ENCODE measurements around the gene CTRL. TPM values are rescaled to one million over a fixed set of nuclear protein-coding genes. Genes with fewer than 3 reads are reported as not detected.
A peak's percentile ranks its signal among the peaks of the same experiment; 100 is the strongest.

Gene CTRL
- total RNA-seq, 2 donors from 2014 or later, result 4.0 to 6.1 TPM

DNA sequence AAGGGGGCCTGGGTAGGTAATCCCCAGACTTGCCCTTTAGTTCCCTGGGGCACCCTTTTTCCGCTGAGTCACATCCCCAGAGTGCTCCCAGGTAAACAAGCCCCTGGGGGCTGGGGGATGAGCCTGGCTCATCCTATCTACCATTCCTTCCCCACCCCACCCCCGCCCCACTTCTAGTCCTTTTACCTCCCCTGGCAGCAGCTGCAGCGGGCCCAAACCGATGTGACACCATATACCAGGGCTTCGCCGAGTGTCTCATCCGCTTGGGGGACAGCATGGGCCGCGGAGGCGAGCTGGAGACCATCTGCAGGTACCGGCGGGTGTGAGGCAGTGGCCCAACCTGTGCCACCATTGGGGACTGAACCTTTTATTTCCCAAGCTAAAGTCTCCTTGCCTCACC, 46.1 kb downstream of the CTRL start:
- Mint-ChIP-seq H3K4me1 (no peaks in the 10 kb centered on the region), H3K27ac (no peak overlapping the region), H3K36me3 (ENCODE audit: low read depth) (peaks cover 44% of the 10 kb centered on the region)

DNA sequence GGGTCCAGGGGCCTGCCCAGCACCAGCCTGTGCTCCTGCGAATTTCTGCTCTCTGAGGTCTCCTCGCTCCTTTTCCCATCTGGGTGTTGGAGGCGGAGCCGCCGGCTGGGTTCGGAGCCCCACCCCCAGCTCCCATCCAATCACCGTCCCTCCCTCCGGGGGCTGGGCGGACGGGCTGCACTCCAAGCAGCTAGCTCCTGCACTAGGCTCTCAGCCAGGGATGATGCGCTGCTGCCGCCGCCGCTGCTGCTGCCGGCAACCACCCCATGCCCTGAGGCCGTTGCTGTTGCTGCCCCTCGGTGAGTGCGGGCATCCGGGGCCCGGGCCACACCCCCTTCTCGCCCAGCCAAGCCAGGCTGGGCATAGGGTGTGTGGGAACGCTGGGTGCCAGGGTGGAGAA, 47.0 kb downstream of the CTRL start, which contains the start of gene NRN1L:
Gene NRN1L (plus strand): TSS at position 202 of the 400 bp plus-strand sequence. CDS start 19 bp downstream, at position 221.
- ATAC-seq (replicated peaks), result no peak
- peaks cover 52% of the 10 kb centered on the region for H3K36me3 Mint-ChIP-seq (ENCODE audit: low read depth)
- no peaks in the 10 kb centered on the region for H3K4me1 Mint-ChIP-seq
- H3K27ac Mint-ChIP-seq, result no peak within 1 kb of the TSS
- no peaks in the 10 kb centered on the region for H3K9me3 Mint-ChIP-seq
- no peaks in the 10 kb centered on the region for H3K27me3 Mint-ChIP-seq
- H3K4me3 Mint-ChIP-seq, result no peak within 1 kb of the TSS

More for the DNA sequence above, 46.1 kb downstream of the CTRL start:
- Mint-ChIP-seq H3K9me3 (no peaks in the 10 kb centered on the region), H3K27me3 (no peaks in the 10 kb centered on the region), H3K4me3 (no peak overlapping the region)
- no peak for ATAC-seq (replicated peaks)

DNA sequence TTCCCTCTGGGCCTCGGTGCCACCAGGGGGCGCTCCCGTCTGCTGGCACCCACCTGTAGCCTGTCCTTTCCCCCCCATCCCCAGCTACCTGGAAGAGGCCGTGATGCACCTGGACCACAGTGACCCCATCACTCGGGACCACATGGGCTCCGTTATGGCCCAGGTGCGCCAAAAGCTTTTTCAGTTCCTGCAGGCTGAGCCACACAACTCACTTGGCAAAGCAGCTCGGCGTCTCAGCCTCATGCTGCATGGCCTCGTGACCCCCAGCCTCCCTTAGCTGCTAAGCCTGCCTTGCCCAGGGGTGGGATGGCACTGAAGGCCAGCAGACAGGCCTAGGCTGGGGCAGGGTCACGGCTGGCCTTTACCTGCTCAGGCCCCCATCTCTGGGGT, 47.8 kb downstream of the CTRL start:
- no peaks in the 10 kb centered on the region for H3K27me3 Mint-ChIP-seq
- ATAC-seq (replicated peaks), result peak; percentile 86
- no peak overlapping the region for H3K27ac Mint-ChIP-seq
- H3K4me3 Mint-ChIP-seq, result no peak overlapping the region
- H3K9me3 Mint-ChIP-seq, result no peaks in the 10 kb centered on the region
- H3K36me3 Mint-ChIP-seq (ENCODE audit: low read depth), result peaks cover 60% of the 10 kb centered on the region
- no peaks in the 10 kb centered on the region for H3K4me1 Mint-ChIP-seq

DNA sequence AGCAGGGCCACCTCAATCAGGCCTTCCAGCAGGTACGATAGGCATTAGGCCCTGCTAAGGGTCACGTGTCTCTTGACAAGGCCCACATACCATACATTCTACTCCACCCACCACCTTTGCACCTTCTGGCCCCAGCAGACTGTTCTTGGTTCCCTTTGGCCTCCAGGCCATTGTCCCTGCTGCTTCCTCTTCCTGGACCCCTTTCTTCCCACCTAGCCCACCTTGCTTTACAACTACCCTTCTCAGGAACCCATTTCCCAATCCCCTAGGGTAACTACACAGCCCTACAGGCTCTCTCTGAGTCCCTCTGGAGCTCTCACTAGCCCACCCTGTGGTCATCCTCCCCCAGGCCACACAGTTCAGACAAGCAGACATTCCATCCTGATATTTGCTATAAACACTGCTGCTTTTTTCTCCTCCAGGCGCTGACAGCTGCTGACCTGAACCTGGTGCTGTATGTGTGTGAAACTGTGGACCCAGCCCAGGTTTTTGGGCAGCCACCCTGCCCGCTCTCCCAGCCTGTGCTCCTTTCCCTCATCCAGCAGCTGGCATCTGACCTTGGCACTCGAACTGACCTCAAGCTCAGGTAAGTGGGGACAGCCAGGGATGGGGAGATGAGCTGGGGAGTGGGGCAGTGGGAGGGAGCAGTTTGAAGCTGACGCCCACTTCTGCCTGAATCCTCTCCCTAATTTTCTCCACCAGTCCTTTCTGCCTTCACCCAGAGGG, 48.4 kb downstream of the CTRL start:
- ATAC-seq (replicated peaks), result peak; percentile 14
- no peak overlapping the region for H3K4me3 Mint-ChIP-seq
- no peaks in the 10 kb centered on the region for H3K4me1 Mint-ChIP-seq
- H3K27ac Mint-ChIP-seq, result no peak overlapping the region
- H3K27me3 Mint-ChIP-seq, result no peaks in the 10 kb centered on the region
- H3K36me3 Mint-ChIP-seq (ENCODE audit: low read depth), result peaks cover 66% of the 10 kb centered on the region
- no peaks in the 10 kb centered on the region for H3K9me3 Mint-ChIP-seq

DNA sequence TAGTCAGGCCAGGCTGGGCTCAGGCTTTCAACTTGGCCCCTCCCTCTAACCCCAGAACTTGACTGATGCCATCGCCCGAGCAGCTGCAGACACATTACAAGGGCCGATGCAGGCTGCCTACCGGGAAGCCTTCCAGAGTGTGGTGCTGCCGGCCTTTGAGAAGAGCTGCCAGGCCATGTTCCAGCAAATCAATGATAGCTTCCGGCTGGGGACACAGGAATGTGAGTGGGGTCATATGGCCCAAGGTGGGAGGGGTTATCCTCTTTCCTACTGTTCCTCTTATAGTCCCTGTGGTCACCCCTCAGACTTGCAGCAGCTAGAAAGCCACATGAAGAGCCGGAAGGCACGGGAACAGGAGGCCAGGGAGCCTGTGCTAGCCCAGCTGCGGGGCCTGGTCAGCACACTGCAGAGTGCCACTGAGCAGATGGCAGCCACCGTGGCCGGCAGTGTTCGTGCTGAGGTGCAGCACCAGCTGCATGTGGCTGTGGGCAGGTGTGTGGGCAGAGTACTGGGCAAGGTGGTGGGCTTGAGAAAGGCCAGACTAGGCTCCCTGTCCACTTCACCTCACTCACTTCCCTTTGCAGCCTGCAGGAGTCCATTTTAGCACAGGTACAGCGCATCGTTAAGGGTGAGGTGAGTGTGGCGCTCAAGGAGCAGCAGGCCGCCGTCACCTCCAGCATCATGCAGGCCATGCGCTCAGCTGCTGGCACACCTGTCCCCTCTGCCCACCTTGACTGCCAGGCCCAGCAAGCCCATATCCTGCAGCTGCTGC, 49.1 kb downstream of the CTRL start:
- H3K4me1 Mint-ChIP-seq, result no peaks in the 10 kb centered on the region
- H3K4me3 Mint-ChIP-seq, result no peak overlapping the region
- H3K27me3 Mint-ChIP-seq, result no peaks in the 10 kb centered on the region
- H3K36me3 Mint-ChIP-seq (ENCODE audit: low read depth), result peaks cover 73% of the 10 kb centered on the region
- no peaks in the 10 kb centered on the region for H3K9me3 Mint-ChIP-seq
- ATAC-seq (replicated peaks), result no peak
- no peak overlapping the region for H3K27ac Mint-ChIP-seq

DNA sequence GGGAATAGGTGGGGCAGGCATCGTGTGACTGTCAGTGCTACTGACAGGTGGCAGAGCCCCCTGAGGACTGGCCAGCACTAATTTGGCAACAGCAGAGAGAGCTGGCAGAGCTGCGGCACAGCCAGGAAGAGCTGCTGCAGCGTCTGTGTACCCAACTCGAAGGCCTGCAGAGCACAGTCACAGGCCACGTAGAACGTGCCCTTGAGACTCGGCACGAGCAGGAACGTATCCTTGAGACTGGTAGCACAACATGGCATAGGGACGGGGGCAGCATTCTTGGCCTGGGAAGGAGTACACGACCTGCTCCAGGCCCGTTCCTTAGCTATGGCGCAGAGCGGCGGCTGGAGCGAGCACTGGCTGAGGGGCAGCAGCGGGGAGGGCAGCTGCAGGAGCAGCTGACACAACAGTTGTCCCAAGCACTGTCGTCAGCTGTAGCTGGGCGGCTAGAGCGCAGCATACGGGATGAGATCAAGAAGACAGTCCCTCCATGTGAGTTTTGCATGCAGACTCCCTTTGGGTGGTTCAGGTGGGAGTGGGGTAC, 50.0 kb downstream of the CTRL start:
- Mint-ChIP-seq H3K36me3 (ENCODE audit: low read depth) (peaks cover 80% of the 10 kb centered on the region), H3K27me3 (no peaks in the 10 kb centered on the region), H3K4me1 (no peaks in the 10 kb centered on the region), H3K4me3 (no peak overlapping the region), H3K27ac (no peak overlapping the region), H3K9me3 (no peaks in the 10 kb centered on the region)
- ATAC-seq (replicated peaks), result no peak

DNA sequence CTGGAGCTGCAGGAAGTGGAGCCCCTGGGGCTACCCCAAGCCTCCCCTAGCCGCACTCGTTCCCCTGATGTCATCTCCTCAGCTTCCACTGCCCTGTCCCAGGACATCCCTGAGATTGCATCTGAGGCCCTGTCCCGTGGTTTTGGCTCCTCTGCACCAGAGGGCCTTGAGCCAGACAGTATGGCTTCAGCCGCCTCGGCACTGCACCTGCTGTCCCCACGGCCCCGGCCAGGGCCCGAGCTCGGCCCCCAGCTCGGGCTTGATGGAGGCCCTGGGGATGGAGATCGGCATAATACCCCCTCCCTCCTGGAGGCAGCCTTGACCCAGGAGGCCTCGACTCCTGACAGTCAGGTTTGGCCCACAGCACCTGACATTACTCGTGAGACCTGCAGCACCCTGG, 51.1 kb downstream of the CTRL start:
- Mint-ChIP-seq H3K36me3 (ENCODE audit: low read depth) (peaks cover 87% of the 10 kb centered on the region), H3K27ac (no peak overlapping the region), H3K27me3 (no peaks in the 10 kb centered on the region), H3K9me3 (no peaks in the 10 kb centered on the region), H3K4me3 (no peak overlapping the region), H3K4me1 (peaks cover 1% of the 10 kb centered on the region)
- ATAC-seq (replicated peaks), result no peak

DNA sequence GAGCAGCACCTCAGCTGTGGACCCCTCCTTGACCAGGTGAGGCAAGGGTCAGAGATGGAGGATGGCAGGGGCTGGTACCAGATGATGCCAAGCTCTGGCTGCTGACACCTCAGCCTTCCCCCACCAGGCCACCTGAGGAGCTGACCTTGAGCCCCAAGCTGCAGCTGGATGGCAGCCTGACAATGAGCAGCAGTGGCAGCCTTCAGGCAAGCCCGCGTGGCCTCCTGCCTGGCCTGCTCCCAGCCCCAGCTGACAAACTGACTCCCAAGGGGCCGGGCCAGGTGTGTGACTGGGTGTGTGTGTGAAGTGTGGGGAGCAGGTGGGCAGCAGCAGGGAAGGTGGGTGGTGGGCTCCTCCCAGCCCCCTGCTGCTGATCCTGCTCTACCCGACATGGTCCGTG, 51.7 kb downstream of the CTRL start:
- H3K9me3 Mint-ChIP-seq, result no peaks in the 10 kb centered on the region
- H3K4me3 Mint-ChIP-seq, result no peak overlapping the region
- no peaks in the 10 kb centered on the region for H3K27me3 Mint-ChIP-seq
- ATAC-seq (replicated peaks), result no peak
- H3K36me3 Mint-ChIP-seq (ENCODE audit: low read depth), result peaks cover 93% of the 10 kb centered on the region
- H3K4me1 Mint-ChIP-seq, result peaks cover 8% of the 10 kb centered on the region
- H3K27ac Mint-ChIP-seq, result no peak overlapping the region

Other genes starting within 250 kb of the CTRL start
- 10 to 100 TPM; 13.8 to 20.9 TPM for gene GFOD2, start 212.5 kb downstream of the CTRL start, total RNA-seq
- 10 to 100 TPM; 18.4 to 21.0 TPM for gene RANBP10, start 125.3 kb downstream of the CTRL start, total RNA-seq
- under 1 TPM in 1 of 2 donors, not detected in 1; 0.26 TPM for gene TSNAXIP1, start 125.0 kb downstream of the CTRL start, total RNA-seq
- gene THAP11, start 89.5 kb downstream of the CTRL start, total RNA-seq, result 10 to 100 TPM; 29.9 to 51.6 TPM
- 100 to 1,000 TPM in 1 of 2 donors, 10 to 100 TPM in 1; 82.9 to 175 TPM for gene NUTF2, start 84.9 kb downstream of the CTRL start, total RNA-seq
- gene CENPT, start 84.2 kb downstream of the CTRL start, total RNA-seq, result 10 to 100 TPM; 61.4 to 64.2 TPM
- gene EDC4, start 58.8 kb downstream of the CTRL start, total RNA-seq, result 100 to 1,000 TPM; 101 to 137 TPM
- gene NRN1L, start 47.0 kb downstream of the CTRL start, total RNA-seq, result 1 to 10 TPM in 1 of 2 donors, not detected in 1; 1.2 TPM
- gene PSKH1, start 38.6 kb downstream of the CTRL start, total RNA-seq, result 10 to 100 TPM in 1 of 2 donors, 1 to 10 TPM in 1; 7.5 to 11.8 TPM
- gene PSMB10, start 5.0 kb upstream of the CTRL start, total RNA-seq, result 100 to 1,000 TPM; 201 to 217 TPM
- gene LCAT, start 12.3 kb upstream of the CTRL start, total RNA-seq, result 10 to 100 TPM; 15.0 to 19.1 TPM
- gene SLC12A4, start 36.8 kb upstream of the CTRL start, total RNA-seq, result 10 to 100 TPM; 34.6 to 47.0 TPM
- under 1 TPM in 1 of 2 donors, not detected in 1; 0.19 TPM for gene DPEP3, start 48.6 kb upstream of the CTRL start, total RNA-seq
- 1 to 10 TPM; 2.8 to 7.3 TPM for gene DPEP2, start 67.6 kb upstream of the CTRL start, total RNA-seq
- gene DPEP2NB, start 84.0 kb upstream of the CTRL start, total RNA-seq, result not detected
- 10 to 100 TPM in 1 of 2 donors, 1 to 10 TPM in 1; 7.2 to 18.7 TPM for gene DDX28, start 91.4 kb upstream of the CTRL start, total RNA-seq
- gene DUS2, start 91.4 kb upstream of the CTRL start, total RNA-seq, result 10 to 100 TPM; 24.6 to 35.0 TPM
- 10 to 100 TPM; 71.1 to 78.1 TPM for gene NFATC3, start 153.5 kb upstream of the CTRL start, total RNA-seq

Measured in activated T-helper 17 cell treated with anti-CD3 and anti-CD28 coated beads, Interleukin-2, amount 50 U/mL, for 72 hours (primary cell).